8988T (cell line): ENCODE measurements around the gene SLC38A8.
A peak's percentile ranks its signal among the peaks of the same experiment; 100 is the strongest.

Experiments used
- DNase-seq: peaks from one replicate; pipeline ENCODE4 v3.0.0; 2011

Gene SLC38A8

GRCh38 chr16:84027625-84028024 is 15.0 kb downstream of the SLC38A8 start:
- DNase-seq, result no peak

DNA sequence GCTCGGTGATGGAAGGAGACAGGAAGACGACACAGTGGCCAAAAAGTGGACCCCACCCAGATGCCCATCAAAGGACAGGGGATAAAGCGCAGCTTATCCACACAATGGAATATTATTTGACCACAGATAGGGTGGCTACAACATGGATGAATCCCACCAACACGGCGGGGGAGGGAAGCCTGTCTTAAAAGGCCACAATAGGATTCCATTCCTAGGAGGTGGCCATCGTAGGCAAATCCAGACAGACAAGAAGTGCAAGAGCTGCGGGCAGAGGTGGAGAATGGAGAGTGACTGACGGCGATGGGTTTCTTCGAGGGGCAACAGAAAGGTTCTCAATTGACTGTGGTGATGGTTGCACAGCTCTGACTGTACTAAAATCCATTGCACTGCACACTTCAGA is 16.0 kb downstream of the SLC38A8 start:
- no peak for DNase-seq

DNA sequence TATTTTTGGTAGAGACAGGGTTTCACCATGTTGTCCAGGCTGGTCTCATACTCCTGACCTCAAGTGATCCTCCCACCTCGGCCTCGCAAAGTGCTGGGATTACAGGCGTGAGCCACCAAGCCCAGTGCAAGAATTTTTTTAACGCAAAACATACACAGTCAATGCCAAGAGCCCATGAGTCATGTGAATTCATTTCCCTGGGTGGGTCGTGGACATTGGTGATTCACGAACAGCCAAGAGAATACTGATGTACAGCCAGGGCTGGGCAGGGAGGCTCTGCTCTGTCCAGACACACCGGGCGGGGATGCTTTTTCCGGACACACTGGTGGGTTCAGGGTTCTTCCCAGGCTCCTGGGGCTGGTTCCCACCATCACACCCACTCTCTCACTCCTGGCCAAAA is 17.7 kb downstream of the SLC38A8 start:
- DNase-seq, result no peak

DNA sequence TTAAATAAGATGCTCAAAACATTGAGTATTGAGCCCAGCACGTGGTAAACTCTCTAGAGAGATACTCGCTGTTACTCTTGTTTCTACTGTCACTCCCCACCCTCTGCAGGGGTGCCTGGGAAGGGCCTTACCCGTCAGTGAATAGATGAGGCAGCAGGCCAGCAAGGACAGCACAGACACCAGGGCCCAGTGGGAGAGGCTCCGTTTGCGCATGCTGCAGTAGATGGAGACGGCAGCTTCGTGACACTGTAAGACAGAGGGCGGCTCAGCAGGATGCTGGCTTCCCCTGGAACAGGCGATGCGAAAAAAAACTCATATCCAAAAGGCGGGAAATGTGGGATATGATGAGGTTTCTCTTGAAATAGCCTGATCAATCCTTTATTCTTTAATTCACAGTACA is 20.0 kb downstream of the SLC38A8 start:
- no peak for DNase-seq

DNA sequence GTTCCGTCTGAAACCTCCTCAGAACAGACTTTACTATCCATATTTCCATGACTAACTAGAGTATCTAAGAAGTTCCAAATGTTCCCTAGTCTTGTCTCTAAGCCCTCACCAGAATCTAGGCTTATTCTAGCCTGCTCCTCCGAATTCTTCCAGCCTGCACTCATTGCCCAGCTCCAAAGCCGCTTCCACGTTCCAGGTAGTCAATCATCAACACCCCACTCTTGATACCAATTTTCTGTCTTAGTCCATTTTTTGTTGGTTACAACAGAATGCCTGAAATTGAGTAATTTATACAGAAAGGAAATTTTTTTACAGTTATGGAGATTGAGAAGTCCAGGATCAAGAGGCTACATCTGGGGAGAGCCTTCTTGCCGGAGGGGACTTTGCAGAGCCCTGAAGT is 21.1 kb downstream of the SLC38A8 start:
- DNase-seq, result no peak

- DNase-seq, result no peak
Observed at GRCh38 chr16:84020353-84020752, 22.2 kb downstream of the SLC38A8 start.

- no peak for DNase-seq
Observed at GRCh38 chr16:84018710-84019109, 23.9 kb downstream of the SLC38A8 start.

DNA sequence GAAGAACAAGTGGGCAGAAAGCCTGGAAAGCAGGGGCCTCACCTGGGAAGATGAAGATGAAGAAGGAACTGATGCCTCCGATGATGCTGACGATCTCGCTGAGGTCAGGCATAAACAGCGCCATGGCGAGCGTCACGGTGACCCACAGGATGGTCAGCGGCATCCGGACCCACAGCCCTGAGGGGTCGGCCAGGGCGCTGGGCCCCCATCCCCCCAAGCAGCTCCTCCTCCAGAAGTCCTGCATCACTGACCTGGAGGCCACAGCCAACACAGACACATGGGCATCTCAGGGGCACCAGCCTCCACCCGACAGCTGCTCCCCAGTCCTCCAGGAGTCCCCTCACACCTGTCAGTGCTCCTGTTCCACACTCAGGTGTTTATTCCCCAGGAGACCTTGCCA is 26.1 kb downstream of the SLC38A8 start:
- no peak for DNase-seq

DNA sequence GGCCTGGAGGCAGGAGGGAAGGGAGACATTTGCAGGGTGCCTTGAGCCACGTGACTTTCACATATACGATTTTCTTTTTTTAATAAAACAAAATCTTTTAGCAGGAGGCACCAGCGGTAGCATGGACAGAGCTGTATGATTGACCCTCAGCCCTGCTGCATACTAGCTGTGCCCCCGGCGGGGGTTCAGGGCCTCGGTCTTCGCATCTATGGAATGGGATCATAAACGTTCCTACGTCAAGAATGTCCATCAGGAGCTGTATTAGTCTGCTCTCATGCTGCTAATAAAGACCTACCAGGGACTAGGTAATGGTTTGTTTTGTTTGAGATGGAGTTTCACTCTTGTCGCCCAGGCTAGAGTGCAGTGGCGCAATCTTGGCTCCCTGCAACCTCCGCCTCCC is 27.2 kb downstream of the SLC38A8 start:
- DNase-seq, result no peak

DNA sequence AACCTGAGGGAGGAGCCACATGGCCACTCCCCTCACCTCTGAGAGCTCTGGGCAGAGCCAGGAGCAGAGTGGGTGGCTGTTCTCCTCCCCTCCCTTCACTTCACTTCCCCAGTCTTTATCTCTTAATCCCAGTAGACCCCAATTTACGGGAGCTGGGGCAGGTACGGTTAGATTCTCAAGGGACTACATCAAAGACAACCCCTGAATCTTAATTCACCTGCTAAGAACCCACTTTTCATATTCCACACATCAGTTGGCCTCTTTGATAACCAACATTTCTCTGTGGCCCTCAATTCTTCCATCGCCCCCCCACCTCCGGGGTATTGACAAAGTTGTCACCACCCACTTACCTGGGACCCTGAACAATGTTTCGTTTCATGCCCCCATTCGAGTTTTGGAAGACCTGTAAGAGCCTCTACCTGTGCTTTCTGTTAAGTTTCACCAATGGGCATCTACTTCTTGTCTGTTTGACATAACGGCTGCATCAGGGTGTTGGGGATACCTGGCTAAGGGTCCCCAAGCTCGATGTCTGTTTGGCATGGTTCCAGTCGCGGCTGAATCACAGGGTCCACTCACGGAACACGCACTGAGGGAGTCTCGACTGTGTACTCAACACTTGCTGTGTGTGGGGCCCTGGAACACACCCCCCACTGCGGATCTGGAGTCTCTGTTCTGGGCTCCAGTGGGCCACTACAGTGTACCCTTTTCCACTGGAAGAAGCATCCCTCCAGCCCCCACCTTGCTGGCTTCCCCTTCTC is 27.8 kb downstream of the SLC38A8 start:
- DNase-seq, result no peak

DNA sequence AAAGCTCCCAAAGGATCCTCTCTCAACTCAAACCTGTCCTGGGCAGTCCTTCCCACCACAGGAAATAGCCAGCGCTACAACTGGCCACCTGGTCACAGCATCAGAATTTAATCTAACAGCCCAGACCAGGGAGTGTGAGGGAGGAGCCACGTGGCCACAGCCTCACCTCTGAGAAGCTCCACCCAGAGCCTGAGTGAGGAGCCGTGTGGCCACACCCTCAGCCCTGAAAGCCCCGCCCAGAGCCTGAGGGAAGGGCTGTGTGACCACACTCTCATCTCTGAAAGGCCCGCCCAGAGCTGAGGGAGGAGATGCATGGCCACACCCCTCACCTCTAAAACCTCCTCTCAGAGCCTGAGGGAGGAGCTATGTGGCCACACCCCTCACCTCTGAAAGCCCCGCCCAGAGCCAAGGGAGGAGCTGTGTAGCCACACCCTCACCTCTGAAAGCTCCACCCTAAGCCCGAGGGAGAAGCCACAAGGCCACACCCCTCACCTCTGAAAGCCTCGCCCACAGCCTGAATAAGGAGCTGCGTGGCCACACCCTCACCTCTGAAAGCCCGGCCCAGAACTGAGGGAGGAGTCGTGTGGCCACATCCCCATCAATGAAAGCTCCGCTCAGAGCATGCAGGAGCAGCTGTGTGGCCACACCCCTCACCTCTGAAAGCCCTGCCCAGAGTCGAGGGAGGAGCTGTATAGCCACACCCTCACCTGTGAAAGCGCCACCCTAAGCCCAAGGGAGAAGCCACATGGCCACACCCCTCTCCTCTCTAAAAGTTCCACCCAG is 28.6 kb downstream of the SLC38A8 start:
- peak; percentile 61 for DNase-seq

DNA sequence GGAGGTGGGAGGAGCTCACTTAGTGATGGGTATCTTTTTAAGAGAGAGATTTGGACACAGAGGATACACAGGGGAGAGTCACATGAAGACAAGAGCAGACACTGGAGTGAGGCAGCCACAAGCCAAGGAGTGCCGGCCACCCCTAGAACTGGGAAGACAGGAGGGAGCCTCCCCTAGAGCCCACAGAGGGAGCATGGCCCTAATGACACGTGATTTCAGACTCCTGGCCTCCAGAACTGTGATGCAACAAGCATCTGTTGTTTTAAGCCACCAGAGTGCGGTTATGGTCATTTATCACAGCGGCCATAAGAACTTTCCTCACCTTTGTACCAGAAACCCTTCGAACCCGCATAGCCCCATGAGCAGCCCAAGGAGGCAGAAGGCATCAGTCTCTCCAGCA is 33.3 kb downstream of the SLC38A8 start:
- DNase-seq, result no peak

- no peak for DNase-seq
Observed at GRCh38 chr16:84007965-84008364, 34.6 kb downstream of the SLC38A8 start.

GRCh38 chr16:84007520-84007919 is 35.1 kb downstream of the SLC38A8 start:
- DNase-seq, result no peak

GRCh38 chr16:84005391-84005790 is 37.2 kb downstream of the SLC38A8 start:
- DNase-seq, result no peak

DNA sequence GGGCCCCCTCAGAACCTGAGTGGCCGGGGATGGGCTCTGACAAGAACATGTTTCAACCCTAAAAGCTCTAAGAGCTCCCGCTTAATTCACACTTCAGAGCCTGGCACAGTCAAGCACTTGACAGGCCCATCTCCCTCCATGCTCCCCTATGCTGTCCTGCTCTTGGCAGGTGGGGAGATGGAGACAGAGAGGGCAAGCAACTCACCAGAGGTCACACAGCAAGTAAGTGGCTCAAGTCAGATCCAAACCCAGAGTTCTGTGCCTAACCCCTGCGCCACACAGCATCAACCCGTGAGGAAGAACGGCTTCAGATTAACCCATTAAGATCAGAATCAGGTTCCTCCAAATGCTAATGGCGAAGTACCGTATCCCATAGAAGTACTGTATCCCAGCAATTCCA is 38.2 kb downstream of the SLC38A8 start:
- no peak for DNase-seq

- no peak for DNase-seq
Observed at GRCh38 chr16:84003038-84003437, 39.6 kb downstream of the SLC38A8 start.

DNA sequence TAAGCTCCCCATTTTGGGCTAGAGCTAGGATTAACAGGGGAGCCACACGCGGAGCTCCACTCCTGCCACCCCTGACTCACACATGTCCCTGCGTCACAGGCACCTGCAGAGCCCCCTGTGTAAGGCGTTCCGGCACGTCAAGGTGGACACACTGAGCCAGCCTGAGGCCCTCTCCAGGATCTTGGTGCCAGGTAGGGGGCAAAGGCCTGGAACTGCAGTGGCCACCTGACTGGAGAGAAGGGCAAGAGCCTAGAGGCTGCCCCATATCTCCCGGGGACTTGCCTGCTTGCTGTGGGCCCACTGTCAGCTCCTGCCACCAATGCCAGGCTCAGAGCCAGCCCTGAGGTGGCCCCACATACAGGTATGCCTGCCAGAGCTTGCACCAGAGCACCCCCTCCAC is 40.9 kb downstream of the SLC38A8 start:
- DNase-seq, result no peak

DNA sequence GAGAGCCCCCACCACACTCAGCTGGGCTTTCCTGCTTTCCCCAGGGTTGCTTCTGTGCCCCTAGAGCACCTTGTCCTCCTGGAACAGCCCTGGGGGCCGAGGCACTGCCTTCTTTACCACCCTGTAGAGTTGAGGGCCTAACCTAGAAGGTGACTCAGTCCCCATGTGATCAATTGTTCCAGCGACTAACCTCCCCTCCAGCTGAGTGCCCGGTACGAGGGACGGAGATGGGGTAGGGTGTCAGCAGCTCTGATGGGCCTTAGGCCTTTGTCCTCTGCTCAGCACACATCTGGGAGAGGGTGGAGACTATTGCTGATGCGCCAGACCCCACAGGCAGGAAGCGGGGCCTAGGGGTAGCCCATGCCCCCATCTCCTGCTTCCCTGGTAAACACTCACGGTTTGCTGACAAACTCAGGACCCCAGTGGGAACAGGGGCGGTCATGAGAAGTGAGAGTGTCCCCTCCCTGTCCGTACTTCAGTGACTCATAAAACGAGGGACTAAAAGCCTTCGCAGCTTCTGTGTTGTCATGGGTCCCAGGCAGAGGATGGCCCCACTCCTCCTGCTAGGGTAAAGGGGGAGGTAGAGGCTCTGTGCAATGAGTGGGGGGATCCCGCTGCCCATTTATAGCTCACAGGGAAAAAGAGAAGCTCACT is 41.5 kb downstream of the SLC38A8 start:
- DNase-seq, result no peak

GRCh38 chr16:83998091-83998490 is 44.5 kb downstream of the SLC38A8 start:
- DNase-seq, result no peak

GRCh38 chr16:83996481-83997252 is 45.9 kb downstream of the SLC38A8 start:
- DNase-seq, result peak; percentile 77

DNA sequence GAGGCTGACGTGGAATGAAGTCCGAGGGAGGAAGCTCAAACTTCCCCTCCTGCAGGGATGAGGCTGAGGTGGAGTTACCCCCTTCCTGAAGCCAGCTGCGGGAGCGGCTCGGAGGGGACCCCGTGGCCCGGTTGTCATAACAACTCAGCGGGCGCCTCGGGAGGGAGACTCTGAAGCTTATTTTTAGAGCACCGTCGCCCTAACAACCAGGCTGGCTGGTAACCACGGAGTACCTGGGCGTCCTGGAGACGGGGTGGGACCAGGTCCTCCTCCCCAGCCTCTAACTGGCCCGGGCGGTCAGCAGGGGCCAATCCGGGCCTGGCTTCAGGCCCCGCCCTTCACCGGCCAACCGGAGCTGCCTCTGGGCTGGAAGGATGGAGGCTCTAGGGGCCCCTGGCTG is 46.8 kb downstream of the SLC38A8 start:
- no peak for DNase-seq

DNA sequence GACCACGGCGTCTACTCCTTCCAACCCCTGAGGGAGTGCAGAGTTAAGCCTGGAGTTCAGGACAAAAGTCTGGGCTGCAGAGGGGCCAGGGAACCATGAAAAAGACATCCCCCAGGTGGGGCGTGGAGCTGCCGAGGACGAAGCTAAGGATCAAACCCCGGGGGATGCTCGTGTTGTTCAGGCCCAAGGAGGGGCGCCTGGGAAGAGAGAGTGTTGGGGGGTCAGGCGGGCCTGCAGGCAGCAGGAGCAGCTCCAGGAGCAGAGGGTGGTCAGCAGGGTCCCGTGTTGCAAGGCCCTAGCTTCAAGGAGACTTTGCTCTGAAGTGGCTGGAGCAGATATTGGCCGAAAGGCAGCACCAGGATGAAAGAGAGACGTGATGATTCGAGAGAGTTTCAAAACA is 47.9 kb downstream of the SLC38A8 start:
- no peak for DNase-seq
